HPDE6-E6E7 (cell line): ENCODE data around the gene DPF1.
"Not testable (repeated sequence)": the region's sequence is repeated elsewhere in the genome, so short reads cannot be mapped to it uniquely, and the experiment has no call there.

Experiments used
- DNase-seq: peaks from one replicate; pipeline ENCODE4 v3.0.0; 2011; ENCODE audit warnings: missing footprints; ENCODE audit errors: extremely low spot score

Gene DPF1

GRCh38 chr19:38224014-38224862 is at the start of gene DPF1:
DPF1 (minus strand) TSS chr19:38224222; CDS start chr19:38224142, 80 bp downstream.
- DNase-seq = peak; percentile 89

GRCh38 chr19:38273499-38273898 is 49.5 kb upstream of the DPF1 start:
- DNase-seq = no peak

GRCh38 chr19:38270587-38271167 is 46.7 kb upstream of the DPF1 start:
- no peak for DNase-seq

GRCh38 chr19:38268539-38268938 is 44.5 kb upstream of the DPF1 start:
- DNase-seq = no peak

- DNase-seq = no peak
Measured at GRCh38 chr19:38267761-38268483, 43.9 kb upstream of the DPF1 start.

GRCh38 chr19:38266981-38267597 is 43.1 kb upstream of the DPF1 start:
- peak; percentile 53 for DNase-seq

GRCh38 chr19:38265921-38266429 is 42.0 kb upstream of the DPF1 start:
- no peak for DNase-seq

- no peak for DNase-seq
Measured at GRCh38 chr19:38265213-38265861, 41.3 kb upstream of the DPF1 start.

- no peak for DNase-seq
Measured at GRCh38 chr19:38264486-38265212, 40.6 kb upstream of the DPF1 start, which contains the start of gene SPINT2. SPINT2 (plus strand) TSS chr19:38264573; CDS start chr19:38264893, 320 bp downstream.

GRCh38 chr19:38263689-38264485 is 39.9 kb upstream of the DPF1 start:
- peak; percentile 80 for DNase-seq

- no peak for DNase-seq
Measured at GRCh38 chr19:38262585-38263268, 38.7 kb upstream of the DPF1 start.

- not testable (repeated sequence) for DNase-seq
Measured at GRCh38 chr19:38261942-38262341, 37.9 kb upstream of the DPF1 start.

- no peak for DNase-seq
Measured at GRCh38 chr19:38255383-38256014, 31.5 kb upstream of the DPF1 start.

- DNase-seq = no peak
Measured at GRCh38 chr19:38253788-38254187, 29.8 kb upstream of the DPF1 start.

- DNase-seq = no peak
Measured at GRCh38 chr19:38252941-38253691, 29.1 kb upstream of the DPF1 start.

- DNase-seq = no peak
Measured at GRCh38 chr19:38252385-38252784, 28.4 kb upstream of the DPF1 start.

GRCh38 chr19:38251564-38252051 is 27.6 kb upstream of the DPF1 start:
- no peak for DNase-seq
